NCI-H187 (cell line): Measurements from ENCODE around the gene PLAC1.

Experiments used
- DNase-seq, 2 experiments: peaks; one replicate each; lab custom pipeline; 2025; lab: John Stamatoyannopoulos, UW

The PLAC1 gene

GRCh38 chrX:134588806-134589205 lies 69.5 kb downstream of the PLAC1 start:
- DNase-seq = no peak

- no peak for DNase-seq
These were observed 77.4 kb downstream of the PLAC1 start for GRCh38 chrX:134580907-134581306.

GRCh38 chrX:134573683-134574035 lies 84.6 kb downstream of the PLAC1 start:
- DNase-seq = no peak

GRCh38 chrX:134572816-134573682 lies 85.2 kb downstream of the PLAC1 start:
- no peak for DNase-seq

GRCh38 chrX:134571796-134572195 lies 86.5 kb downstream of the PLAC1 start:
- DNase-seq = no peak

- DNase-seq = no peak
These were observed 87.4 kb downstream of the PLAC1 start for GRCh38 chrX:134570899-134571298.

- DNase-seq = no peak
These were observed 87.8 kb downstream of the PLAC1 start for GRCh38 chrX:134570509-134570846.

GRCh38 chrX:134569306-134569705 lies 89.0 kb downstream of the PLAC1 start:
- DNase-seq = no peak

GRCh38 chrX:134568285-134569016 lies 89.8 kb downstream of the PLAC1 start:
- DNase-seq = no peak

GRCh38 chrX:134566506-134566905 lies 91.8 kb downstream of the PLAC1 start:
- DNase-seq = no peak

GRCh38 chrX:134562002-134562401 lies 96.3 kb downstream of the PLAC1 start:
- DNase-seq = no peak

- DNase-seq = no peak
These were observed 100.1 kb downstream of the PLAC1 start for GRCh38 chrX:134558133-134558532.

GRCh38 chrX:134554291-134554690 lies 104.0 kb downstream of the PLAC1 start:
- no peak for DNase-seq

- DNase-seq = no peak
These were observed 105.9 kb downstream of the PLAC1 start for GRCh38 chrX:134552351-134552750.

GRCh38 chrX:134551376-134552048 lies 106.8 kb downstream of the PLAC1 start:
- DNase-seq = no peak

GRCh38 chrX:134548257-134549201 lies 109.7 kb downstream of the PLAC1 start:
- no peak for DNase-seq

- no peak for DNase-seq
These were observed 111.1 kb downstream of the PLAC1 start for GRCh38 chrX:134547047-134547679.

GRCh38 chrX:134546187-134546586 lies 112.1 kb downstream of the PLAC1 start:
- DNase-seq = no peak

- DNase-seq = no peak
These were observed 112.8 kb downstream of the PLAC1 start for GRCh38 chrX:134545510-134545909.

GRCh38 chrX:134544513-134545151 lies 113.6 kb downstream of the PLAC1 start:
- no peak for DNase-seq

- no peak for DNase-seq
These were observed 114.1 kb downstream of the PLAC1 start for GRCh38 chrX:134544135-134544512.
